ENCODE results near the gene DNAH17.

The DNAH17 gene

GRCh38 chr17:78409191-78409928 is 167.8 kb downstream of the DNAH17 start:
- DNase-seq, result no peak

GRCh38 chr17:78408476-78409050 is 168.6 kb downstream of the DNAH17 start:
- DNase-seq, result no peak

GRCh38 chr17:78407387-78408000 is 169.7 kb downstream of the DNAH17 start:
- no peak for DNase-seq

GRCh38 chr17:78406920-78407319 is 170.3 kb downstream of the DNAH17 start:
- DNase-seq, result no peak

GRCh38 chr17:78406396-78406795 is 170.8 kb downstream of the DNAH17 start:
- DNase-seq, result no peak

- DNase-seq, result no peak
These were observed 173.4 kb downstream of the DNAH17 start for GRCh38 chr17:78403822-78404221.

GRCh38 chr17:78401891-78402290 is 175.3 kb downstream of the DNAH17 start:
- no peak for DNase-seq

- DNase-seq, result no peak
These were observed 175.9 kb downstream of the DNAH17 start for GRCh38 chr17:78401246-78401645.

GRCh38 chr17:78400581-78401240 is 176.5 kb downstream of the DNAH17 start:
- DNase-seq, result no peak

GRCh38 chr17:78399693-78400144 is 177.5 kb downstream of the DNAH17 start:
- no peak for DNase-seq

- no peak for DNase-seq
These were observed 178.0 kb downstream of the DNAH17 start for GRCh38 chr17:78399028-78399692.

GRCh38 chr17:78398390-78398789 is 178.8 kb downstream of the DNAH17 start:
- DNase-seq, result no peak

- no peak for DNase-seq
These were observed 179.5 kb downstream of the DNAH17 start for GRCh38 chr17:78397681-78398101.

- no peak for DNase-seq
These were observed 180.5 kb downstream of the DNAH17 start for GRCh38 chr17:78396441-78397337.

GRCh38 chr17:78395155-78395554 is 182.0 kb downstream of the DNAH17 start:
- DNase-seq, result no peak

GRCh38 chr17:78394209-78394608 is 183.0 kb downstream of the DNAH17 start:
- no peak for DNase-seq

GRCh38 chr17:78393575-78393974 is 183.6 kb downstream of the DNAH17 start:
- no peak for DNase-seq

- no peak for DNase-seq
These were observed 184.9 kb downstream of the DNAH17 start for GRCh38 chr17:78392295-78392694.

- DNase-seq, result no peak
These were observed 185.4 kb downstream of the DNAH17 start for GRCh38 chr17:78391843-78392242.

- DNase-seq, result no peak
These were observed 186.2 kb downstream of the DNAH17 start for GRCh38 chr17:78391051-78391431.

GRCh38 chr17:78390241-78391050 is 186.8 kb downstream of the DNAH17 start:
- no peak for DNase-seq

Measured in activated T-cell treated with anti-CD3 and anti-CD28 coated beads, Interleukin-2, amount 50 U/mL, for 1 hour (primary cell).